RCC 7860 (cell line): ENCODE results near the gene SNORC.

Experiments
- DNase-seq: peaks from one replicate; pipeline ENCODE4 v3.0.0-alpha.2; 2015; ENCODE audit warnings: low spot score
- FAIRE-seq: peaks from 2 replicates; lab custom pipeline; 2012; peaks lifted over from hg19 to GRCh38; lab: Jason Lieb, UNC

Gene SNORC

GRCh38 chr2:232882085-232882484 is 12.0 kb downstream of the SNORC start:
- FAIRE-seq = no peak
- DNase-seq = no peak

- FAIRE-seq (no peak), DNase-seq (no peak)
Measured at GRCh38 chr2:232882505-232883115, 12.5 kb downstream of the SNORC start.

GRCh38 chr2:232883116-232883721 is 13.2 kb downstream of the SNORC start:
- DNase-seq = no peak
- FAIRE-seq = no peak

GRCh38 chr2:232884001-232884421 is 13.9 kb downstream of the SNORC start:
- no peak for FAIRE-seq

GRCh38 chr2:232884549-232885263 is 14.6 kb downstream of the SNORC start:
- DNase-seq (no peak), FAIRE-seq (no peak)

More at GRCh38 chr2:232884001-232884421, 13.9 kb downstream of the SNORC start:
- no peak for DNase-seq

GRCh38 chr2:232885264-232885961 is 15.3 kb downstream of the SNORC start:
- FAIRE-seq (no peak), DNase-seq (no peak)

- no peak for FAIRE-seq
- no peak for DNase-seq
Measured at GRCh38 chr2:232886176-232886575, 16.1 kb downstream of the SNORC start.

GRCh38 chr2:232886632-232887031 is 16.6 kb downstream of the SNORC start:
- FAIRE-seq (no peak), DNase-seq (no peak)

GRCh38 chr2:232887171-232887850 is 17.2 kb downstream of the SNORC start:
- no peak for FAIRE-seq
- DNase-seq = no peak

GRCh38 chr2:232888099-232888836 is 18.2 kb downstream of the SNORC start:
- no peak for DNase-seq
- no peak for FAIRE-seq

GRCh38 chr2:232888839-232889529 is 18.9 kb downstream of the SNORC start:
- DNase-seq (no peak), FAIRE-seq (no peak)

- FAIRE-seq = no peak
- no peak for DNase-seq
Measured at GRCh38 chr2:232889876-232890401, 19.9 kb downstream of the SNORC start.

- FAIRE-seq (no peak), DNase-seq (no peak)
Measured at GRCh38 chr2:232890536-232890895, 20.5 kb downstream of the SNORC start.

GRCh38 chr2:232890896-232891601 is 21.0 kb downstream of the SNORC start:
- DNase-seq (peak; percentile 90), FAIRE-seq (peak; percentile 74)

- DNase-seq = peak; percentile 77
- peak; percentile 57 for FAIRE-seq
Measured at GRCh38 chr2:232891621-232892071, 21.6 kb downstream of the SNORC start.

- DNase-seq (no peak), FAIRE-seq (no peak)
Measured at GRCh38 chr2:232892221-232892620, 22.2 kb downstream of the SNORC start.

GRCh38 chr2:232892843-232893242 is 22.8 kb downstream of the SNORC start:
- no peak for FAIRE-seq

GRCh38 chr2:232893834-232894233 is 23.8 kb downstream of the SNORC start:
- DNase-seq (no peak), FAIRE-seq (no peak)

More at GRCh38 chr2:232892843-232893242, 22.8 kb downstream of the SNORC start:
- no peak for DNase-seq

GRCh38 chr2:232894251-232894650 is 24.2 kb downstream of the SNORC start:
- no peak for FAIRE-seq
- no peak for DNase-seq
